ENCODE measurements around the gene TENT5C.

GRCh38 chr1:117654493-117655219 lies 48.8 kb downstream of the TENT5C start:
- TF ChIP-seq CTCF (IDR thresholded peaks at IDR 0.05; ENCODE audit: control extremely low read depth in 1 of 3, insufficient read depth in 1 of 3, low read depth in 1 of 3, low read length in 3 of 3) (no peak), JUN (IDR thresholded peaks at IDR 0.05; ENCODE audit: low read depth, low read length) (no peak), POLR2A (IDR thresholded peaks at IDR 0.05; ENCODE audit: control extremely low read depth in 1 of 2, low read depth in 2 of 2, low read length in 2 of 2) (no peak), JUND (IDR thresholded peaks at IDR 0.05; ENCODE audit: low read length) (no peak)
